IPS-NIHi11 (cell line): ENCODE measurements around the gene PRKN.
"Not testable (repeated sequence)": the region's sequence is repeated elsewhere in the genome, so short reads cannot be mapped to it uniquely, and the experiment has no call there.

Experiments
- DNase-seq: peaks from one replicate; pipeline ENCODE4 v3.0.0; 2012; ENCODE audit warnings: mixed read lengths, low spot score

The PRKN gene

DNA sequence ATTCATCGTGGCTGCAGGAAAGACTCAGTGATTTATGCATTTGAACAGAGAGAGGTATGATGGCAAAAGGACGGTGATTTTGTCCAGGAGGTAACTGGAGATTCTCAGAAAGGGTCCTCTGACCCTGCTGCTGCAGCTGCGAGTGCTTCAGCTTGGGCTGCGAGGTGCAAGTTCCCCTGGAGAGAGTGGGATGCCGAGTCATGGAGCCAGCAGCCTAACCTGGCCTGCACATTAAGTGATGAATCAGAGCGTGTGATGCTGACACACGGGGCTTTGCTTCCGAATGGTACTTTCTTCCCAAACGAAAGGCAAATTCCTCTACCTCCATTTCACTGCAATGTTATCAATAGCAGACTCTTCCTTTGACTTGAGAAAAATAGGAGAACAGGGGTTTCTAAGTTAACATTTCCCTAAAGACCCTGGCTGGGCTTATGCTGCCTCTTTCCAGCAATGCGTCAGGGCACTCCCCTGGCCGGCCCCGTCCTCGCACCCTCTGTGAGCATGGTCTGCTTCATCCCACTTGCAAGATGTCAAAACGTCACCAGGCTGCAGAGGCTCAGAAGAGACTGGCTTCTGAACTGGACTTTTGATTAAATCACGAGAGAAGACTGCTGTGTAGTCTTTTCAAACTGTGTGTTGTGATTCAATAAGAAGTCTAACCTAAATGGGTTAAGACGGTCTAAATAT lies 825.7 kb downstream of the PRKN start:
- DNase-seq: no peak

DNA sequence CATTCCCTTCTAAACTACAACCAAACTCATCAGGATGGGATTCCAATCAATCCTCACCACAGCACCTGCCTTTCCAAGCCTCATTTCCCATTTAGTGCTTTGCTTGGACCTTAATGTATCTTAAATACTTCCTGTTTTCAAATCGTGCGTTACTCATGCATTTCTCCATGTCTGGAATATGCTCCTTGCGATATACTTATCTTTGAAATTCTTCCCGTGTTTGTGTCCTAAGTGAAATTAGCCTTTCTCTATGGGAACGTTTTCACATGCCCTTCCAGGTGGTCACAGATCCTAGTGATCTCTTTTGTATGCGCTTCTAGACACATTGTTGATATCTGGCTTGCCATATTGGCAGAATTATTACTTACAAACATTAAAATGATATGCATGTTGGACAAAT lies 833.1 kb downstream of the PRKN start:
- no peak for DNase-seq

DNA sequence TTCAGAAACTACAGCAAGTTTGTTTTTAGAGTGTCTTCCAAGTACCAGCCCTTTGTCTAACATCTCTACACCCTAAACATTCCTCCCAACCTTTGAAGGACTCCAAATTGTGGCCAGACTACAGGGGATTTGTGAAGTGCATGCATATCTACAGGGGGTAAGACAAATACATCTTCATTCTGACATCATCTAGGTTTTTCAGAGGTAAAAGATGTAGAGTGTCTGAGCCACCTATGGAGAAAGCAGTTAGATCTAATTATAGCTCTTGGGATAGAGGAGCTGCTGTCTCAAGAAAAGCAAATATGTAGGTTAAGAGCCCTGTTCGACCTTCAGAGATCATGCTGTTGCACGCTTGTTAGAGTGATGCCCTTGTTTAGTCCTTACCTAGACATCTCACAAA lies 836.0 kb downstream of the PRKN start:
- no peak for DNase-seq

DNA sequence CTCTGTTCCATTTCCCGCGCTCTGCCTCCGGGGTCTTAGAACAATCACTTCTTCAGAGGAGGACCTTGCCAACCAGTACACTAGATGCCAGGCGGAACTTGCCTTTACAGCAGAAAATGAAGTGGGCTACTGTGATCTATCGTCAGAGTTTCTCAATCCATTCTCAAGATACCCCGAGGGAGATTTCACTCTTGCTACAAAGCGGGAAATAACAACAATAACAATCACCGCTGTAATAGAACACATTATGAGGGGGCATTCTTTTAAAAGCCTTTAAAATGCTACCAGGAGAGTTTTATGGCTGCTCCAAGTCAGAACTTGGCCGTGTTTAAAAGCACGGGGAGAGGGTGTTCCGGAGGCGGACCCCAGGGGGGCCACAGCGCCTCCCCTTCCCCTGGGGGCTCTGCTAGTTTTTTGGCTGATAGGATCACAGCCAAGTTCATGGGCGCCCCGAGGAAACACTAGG lies 836.7 kb downstream of the PRKN start:
- no peak for DNase-seq

GRCh38 chr6:161890133-161890831 lies 837.3 kb downstream of the PRKN start:
- DNase-seq: no peak

DNA sequence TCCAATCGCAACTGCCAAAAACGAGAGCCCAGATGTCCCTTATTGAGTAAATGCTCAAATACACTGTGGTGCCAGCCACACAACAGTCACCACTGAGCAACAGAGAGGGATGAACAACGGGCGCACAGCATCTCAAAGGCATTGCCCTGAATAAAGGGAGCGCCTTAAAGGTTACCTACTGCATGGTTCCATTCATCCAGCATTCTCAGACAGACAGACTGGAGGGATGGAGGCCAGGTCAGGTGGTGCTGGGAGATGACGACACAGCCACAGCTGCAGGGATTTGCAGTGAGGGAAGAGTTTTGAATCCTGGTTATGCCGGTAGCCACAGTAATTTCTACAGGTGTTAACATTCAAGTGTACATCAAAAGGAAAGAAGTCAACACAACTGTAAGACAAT lies 838.2 kb downstream of the PRKN start:
- no peak for DNase-seq

DNA sequence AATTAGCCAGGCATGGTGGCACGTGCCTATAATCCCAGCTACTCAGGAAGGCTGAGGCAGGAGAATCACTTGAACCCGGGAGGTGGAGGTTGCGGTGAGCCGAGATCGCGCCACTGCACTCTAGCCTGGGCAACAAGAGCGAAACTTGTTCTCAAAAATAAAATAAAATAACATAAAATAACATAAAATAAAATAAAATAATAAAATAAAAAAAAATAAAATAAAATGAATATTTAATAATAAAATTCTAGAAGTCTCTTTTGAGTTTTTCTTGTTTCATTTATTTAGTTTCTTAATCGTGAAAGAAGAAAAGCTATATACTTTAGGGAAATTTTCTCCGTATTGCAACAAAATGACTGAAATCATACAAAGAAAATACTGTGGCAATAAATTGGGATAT lies 841.0 kb downstream of the PRKN start:
- not testable (repeated sequence) for DNase-seq

DNA sequence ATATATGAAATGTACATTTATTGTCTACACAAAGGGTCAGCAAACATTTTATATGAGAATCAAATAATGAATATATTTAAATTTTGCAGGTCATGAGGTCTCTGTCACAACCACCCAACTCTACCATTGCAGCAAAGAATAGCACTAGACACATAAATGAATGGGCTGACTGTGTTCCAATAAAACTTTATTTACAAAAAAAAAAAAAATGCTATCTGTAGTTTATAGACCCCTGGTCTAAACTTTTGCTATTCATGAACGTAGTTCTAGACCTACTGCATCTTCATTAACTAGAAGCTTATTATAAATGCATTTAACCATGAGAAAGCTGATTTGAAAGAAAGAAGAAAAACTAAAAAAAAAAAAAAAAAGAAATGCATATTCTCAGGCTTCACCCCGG lies 842.8 kb downstream of the PRKN start:
- no peak for DNase-seq

- peak; percentile 34 for DNase-seq
Observed at GRCh38 chr6:161882196-161882765, 845.3 kb downstream of the PRKN start.

DNA sequence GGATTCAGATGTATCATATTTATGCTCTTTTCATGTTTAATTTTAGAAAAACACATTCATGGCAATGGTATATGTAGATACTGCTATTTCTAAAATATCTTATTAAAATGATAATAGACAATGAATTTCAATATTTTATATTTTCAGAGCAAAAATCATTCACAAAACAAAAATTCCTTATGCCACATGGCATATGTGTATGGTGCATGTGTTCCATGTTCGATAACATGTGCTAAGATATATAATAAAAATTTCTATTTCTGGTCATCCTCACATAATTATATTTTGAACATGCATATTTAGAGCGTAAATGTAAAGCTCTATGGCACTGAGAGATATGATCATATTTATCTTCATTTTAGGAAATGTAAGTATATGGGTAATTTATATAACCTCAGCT lies 847.5 kb downstream of the PRKN start:
- DNase-seq: no peak

- no peak for DNase-seq
Observed at GRCh38 chr6:161876231-161876630, 851.3 kb downstream of the PRKN start.

DNA sequence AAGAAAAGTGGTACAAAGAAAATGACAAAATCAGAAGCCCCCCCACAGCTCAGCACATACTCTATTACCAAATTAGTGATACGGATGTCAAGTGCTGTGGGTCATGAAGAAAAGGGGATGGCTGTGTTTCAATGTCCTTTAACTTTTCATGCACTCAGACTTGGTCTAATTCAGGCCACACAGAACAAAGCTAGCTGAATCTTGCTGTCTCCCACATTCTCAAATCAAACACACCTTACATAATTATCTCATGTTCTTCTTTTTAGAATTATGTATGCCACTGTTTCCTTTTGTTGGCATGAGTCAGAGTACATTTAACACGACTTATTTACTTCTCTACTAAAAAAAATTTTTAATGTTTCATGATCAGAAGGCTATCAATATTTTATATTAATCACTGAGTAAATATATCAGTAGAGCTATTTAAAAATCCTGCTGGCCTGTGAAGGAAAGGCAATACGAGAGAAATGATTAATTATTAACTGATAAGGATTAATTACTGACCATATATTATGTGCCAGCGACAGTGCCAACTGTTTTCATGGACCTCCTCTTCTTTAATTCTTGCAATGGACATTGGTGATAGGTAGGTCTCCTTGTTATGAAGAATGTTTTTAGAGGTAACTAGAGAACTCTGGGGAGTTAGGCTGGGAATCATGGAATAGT lies 857.2 kb downstream of the PRKN start:
- no peak for DNase-seq

GRCh38 chr6:161869491-161869890 lies 858.1 kb downstream of the PRKN start:
- DNase-seq: no peak

- DNase-seq: no peak
Observed at GRCh38 chr6:161866570-161866969, 861.0 kb downstream of the PRKN start.

DNA sequence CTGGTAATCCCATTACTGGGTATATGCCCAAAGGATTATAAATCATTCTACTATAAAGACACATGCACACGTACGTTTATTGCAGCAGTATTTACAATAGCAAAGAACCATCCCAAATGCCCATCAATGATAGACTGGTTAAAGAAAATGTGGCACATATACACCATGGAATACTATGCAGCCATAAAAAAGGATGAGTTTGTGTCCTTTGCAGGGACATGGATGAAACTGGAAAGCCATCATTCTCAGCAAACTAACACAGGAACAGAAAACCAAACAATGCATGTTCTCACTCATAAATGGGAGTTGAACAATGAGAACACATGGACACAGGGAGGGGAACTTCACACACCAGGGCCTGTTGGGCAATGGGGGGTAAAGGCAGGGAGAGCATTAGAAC lies 866.5 kb downstream of the PRKN start:
- DNase-seq: not testable (repeated sequence)

DNA sequence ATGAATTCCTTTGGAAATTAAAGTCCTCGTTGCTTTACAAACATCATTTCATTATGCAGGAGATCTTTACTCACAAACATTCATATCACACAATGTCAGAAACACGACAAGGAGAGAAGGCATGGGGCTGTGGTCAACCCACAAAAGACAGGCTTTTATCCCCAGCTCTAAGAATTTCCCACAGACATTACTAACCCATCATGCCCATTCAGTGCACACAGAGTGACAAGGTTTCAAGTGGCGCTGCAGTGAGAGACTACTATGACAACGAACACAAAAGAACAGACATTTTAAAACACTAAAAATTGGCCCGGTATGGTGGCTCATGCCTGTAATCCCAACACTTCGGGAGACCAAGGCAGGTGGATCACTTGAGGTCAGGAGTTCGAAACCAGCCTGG lies 873.9 kb downstream of the PRKN start:
- no peak for DNase-seq

DNA sequence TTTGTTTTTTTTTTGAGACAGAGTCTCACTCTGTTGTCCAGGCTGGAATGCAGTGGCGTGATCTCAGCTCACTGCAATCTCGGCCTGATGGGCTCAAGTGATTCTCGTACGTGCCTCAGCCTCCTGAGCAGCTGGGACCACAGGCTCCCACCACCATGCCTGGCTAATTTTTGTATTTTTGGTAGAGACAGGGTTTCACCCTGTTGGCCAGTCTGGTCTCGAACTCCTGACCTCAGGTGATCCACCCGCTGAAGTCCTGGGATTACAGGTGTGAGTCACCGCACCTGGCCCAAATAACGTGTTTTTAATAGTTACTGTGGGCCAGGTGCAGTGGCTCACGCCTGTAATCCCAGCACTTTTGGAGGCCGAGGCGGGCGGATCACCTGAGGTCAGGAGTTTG lies 876.1 kb downstream of the PRKN start:
- DNase-seq: not testable (repeated sequence)

DNA sequence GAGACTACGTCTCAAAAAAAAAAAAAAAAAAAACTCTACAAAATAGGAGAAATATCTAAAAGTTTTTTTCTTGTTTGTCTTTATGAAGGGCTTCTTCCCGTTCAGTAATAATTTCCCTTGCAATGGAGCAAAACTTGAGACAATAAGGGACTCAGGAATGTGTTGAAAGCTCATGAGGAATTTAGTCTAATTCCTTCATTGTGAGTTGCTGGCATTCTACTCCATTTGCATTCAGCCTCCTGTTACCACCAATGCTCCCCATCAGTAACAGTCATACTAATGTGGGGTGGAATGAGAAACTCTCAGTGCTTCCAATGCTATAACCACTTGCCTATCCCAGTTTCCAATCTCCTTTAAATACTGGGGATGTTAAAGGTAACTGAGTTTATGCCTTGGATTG lies 877.0 kb downstream of the PRKN start:
- peak; percentile 40 for DNase-seq

- no peak for DNase-seq
Observed at GRCh38 chr6:161847628-161848027, 879.9 kb downstream of the PRKN start.

DNA sequence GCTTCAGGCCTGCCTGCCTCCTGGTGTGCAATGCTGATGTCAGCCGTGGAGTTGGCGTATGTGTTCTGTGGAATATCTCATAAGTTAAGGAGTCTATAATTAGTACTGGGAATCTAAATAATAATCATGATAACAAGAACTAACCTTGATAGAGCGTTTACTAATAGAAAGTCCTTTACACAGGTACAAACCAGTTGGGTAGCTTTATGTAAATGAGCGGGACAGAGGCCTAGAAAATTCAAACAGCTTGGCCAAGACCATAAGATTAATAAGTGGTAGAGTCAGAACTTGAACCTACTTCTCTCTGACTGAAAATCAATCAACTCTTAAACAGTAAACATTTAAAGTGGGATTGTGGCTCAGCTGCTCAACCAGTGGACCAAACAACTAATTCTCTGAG lies 882.8 kb downstream of the PRKN start:
- no peak for DNase-seq

DNA sequence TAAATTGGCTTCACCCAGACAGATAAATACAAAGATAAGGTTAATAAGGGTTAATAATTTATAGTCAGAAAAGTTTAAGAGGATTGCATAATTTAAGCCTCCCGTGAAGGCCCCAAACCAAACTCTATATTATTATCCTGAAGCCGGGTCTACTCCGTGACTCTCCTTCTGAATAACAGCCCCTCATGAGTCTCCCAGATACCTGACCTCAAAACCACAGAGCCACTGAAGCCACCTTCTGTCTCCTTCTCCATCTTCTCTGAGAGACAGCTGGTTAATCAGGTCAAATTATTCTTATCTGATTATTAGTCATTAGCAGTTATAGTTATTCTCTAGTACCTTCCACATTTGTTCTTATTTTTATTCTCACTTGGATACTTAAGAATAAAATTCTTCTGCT lies 884.5 kb downstream of the PRKN start:
- DNase-seq: no peak

DNA sequence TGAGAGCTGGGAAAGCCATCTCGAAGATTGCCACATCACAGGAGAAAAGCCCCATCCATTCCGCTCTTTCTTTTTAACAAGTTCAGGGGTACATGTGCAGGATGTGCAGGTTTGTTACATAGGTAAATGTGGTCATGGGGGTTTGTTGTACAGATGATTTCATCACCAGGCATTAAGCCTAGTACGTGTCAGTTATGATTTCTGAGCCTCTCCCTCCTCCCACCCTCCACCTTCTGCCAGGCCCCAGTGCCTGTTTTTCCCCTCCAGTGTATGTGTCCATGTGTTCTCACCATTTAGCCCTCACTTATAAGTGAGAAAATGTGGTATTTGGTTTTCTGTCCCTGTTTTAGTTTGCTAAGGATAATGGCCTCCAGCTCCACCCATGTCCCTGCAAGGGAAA lies 887.2 kb downstream of the PRKN start:
- DNase-seq: no peak
